WTC11 (cell line): ENCODE results near the gene MX2. TPM values are rescaled to one million over a fixed set of nuclear protein-coding genes. Genes with fewer than 3 reads are reported as not detected.
"Not testable (repeated sequence)": the region's sequence is repeated elsewhere in the genome, so short reads cannot be mapped to it uniquely, and the experiment has no call there.

Experiments
- ATAC-seq: fragments of 200-7000 bp; cut with Tn5 transposase; 2 replicates; pipeline ENCODE4 v1.10.0; 2021; ENCODE audit warnings: mild to moderate bottlenecking, moderate library complexity
- CTCF ChIA-PET: fragments of 300-600 bp; sonication (Branson Sonifier 250); formaldehyde crosslinking; loops from one replicate; lab custom pipeline; 2021; ENCODE audit warnings: antibody characterized with exemption; lab: Charles Lee
- POLR2A ChIA-PET: fragments of 350-600 bp; sonication (Branson Sonifier 250); formaldehyde crosslinking; loops from one replicate; lab custom pipeline; 2021; ENCODE audit warnings: antibody characterized with exemption; lab: Charles Lee
- DNase-seq: peaks from one replicate; pipeline ENCODE4 v3.0.0; 2021; ENCODE audit warnings: low spot score
- H3K27ac Mint-ChIP-seq: 2 replicates; pipeline ENCODE4 v1.8.0; 2021; ENCODE audit warnings: mixed read lengths
- H3K27me3 Mint-ChIP-seq: 2 replicates; pipeline ENCODE4 v1.8.0; 2021; ENCODE audit warnings: low read depth, mild to moderate bottlenecking, moderate library complexity, mixed read lengths
- H3K36me3 Mint-ChIP-seq: 2 replicates; pipeline ENCODE4 v1.8.0; 2021; ENCODE audit warnings: mixed read lengths
- H3K4me1 Mint-ChIP-seq: 2 replicates; pipeline ENCODE4 v1.8.0; 2022; ENCODE audit warnings: mixed read lengths
- H3K4me3 Mint-ChIP-seq: 2 replicates; pipeline ENCODE4 v1.8.0; 2021; ENCODE audit warnings: mild to moderate bottlenecking, moderate library complexity, mixed read lengths
- H3K9me3 Mint-ChIP-seq: 2 replicates; pipeline ENCODE4 v1.8.0; 2021; ENCODE audit warnings: mixed read lengths
- CBFB ChIP-seq: sonication (generic); formaldehyde crosslinking; IDR thresholded peaks from 2 replicates; pipeline ENCODE4 v1.8.1; 2022; ENCODE audit warnings: mild to moderate bottlenecking, low read depth, missing genetic modification reagents
- CREM ChIP-seq: sonication (generic); formaldehyde crosslinking; IDR thresholded peaks from 2 replicates; pipeline ENCODE4 v1.8.1; 2022; ENCODE audit warnings: mild to moderate bottlenecking, missing genetic modification reagents, moderate library complexity
- E2F1 ChIP-seq: sonication (generic); formaldehyde crosslinking; IDR thresholded peaks from 2 replicates; pipeline ENCODE4 v1.8.0; 2022; ENCODE audit warnings: mild to moderate bottlenecking, missing genetic modification reagents
- E2F5 ChIP-seq: sonication (generic); formaldehyde crosslinking; IDR thresholded peaks from 2 replicates; pipeline ENCODE4 v1.8.1; 2022; ENCODE audit warnings: mild to moderate bottlenecking, moderate library complexity, missing genetic modification reagents
- ESRRA ChIP-seq: sonication (generic); formaldehyde crosslinking; IDR thresholded peaks from 2 replicates; pipeline ENCODE4 v1.8.1; 2022; ENCODE audit warnings: mild to moderate bottlenecking, missing genetic modification reagents, borderline replicate concordance
- FOXJ3 ChIP-seq: sonication (generic); formaldehyde crosslinking; IDR thresholded peaks from 2 replicates; pipeline ENCODE4 v1.9.0; 2021; ENCODE audit warnings: missing genetic modification reagents, mild to moderate bottlenecking, borderline replicate concordance
- GRHL2 ChIP-seq: fragments of 250-450 bp; sonication (Bioruptor Pico); IDR thresholded peaks from 2 replicates; pipeline ENCODE4 v1.8.0; 2022; ENCODE audit warnings: mild to moderate bottlenecking, moderate library complexity; ENCODE audit not compliant: insufficient replicate concordance, severe bottlenecking
- NR1H2 ChIP-seq: sonication (generic); formaldehyde crosslinking; IDR thresholded peaks from 2 replicates; pipeline ENCODE4 v1.9.0; 2021; ENCODE audit warnings: mild to moderate bottlenecking, moderate library complexity, missing genetic modification reagents
- NR2C2 ChIP-seq: sonication (generic); formaldehyde crosslinking; IDR thresholded peaks from 2 replicates; pipeline ENCODE4 v1.8.0; 2022; ENCODE audit warnings: mild to moderate bottlenecking, missing genetic modification reagents
- OVOL2 ChIP-seq: fragments of 250-450 bp; sonication (Bioruptor Pico); IDR thresholded peaks from 2 replicates; pipeline ENCODE4 v1.9.0; 2021; ENCODE audit warnings: mild to moderate bottlenecking, borderline replicate concordance
- SMAD4 ChIP-seq: sonication (generic); formaldehyde crosslinking; IDR thresholded peaks from 2 replicates; pipeline ENCODE4 v1.8.0; 2022; ENCODE audit warnings: mild to moderate bottlenecking, missing genetic modification reagents
- ZNF219 ChIP-seq: sonication (generic); formaldehyde crosslinking; IDR thresholded peaks from 2 replicates; pipeline ENCODE4 v1.8.0; 2023; ENCODE audit warnings: missing genetic modification reagents, mild to moderate bottlenecking, borderline replicate concordance
- ZNF263 ChIP-seq: sonication (generic); formaldehyde crosslinking; IDR thresholded peaks from 2 replicates; pipeline ENCODE4 v1.8.1; 2022; ENCODE audit warnings: low read depth, mild to moderate bottlenecking, moderate library complexity, missing genetic modification reagents
- ZNF425 ChIP-seq: fragments of 250-450 bp; sonication (Bioruptor Pico); conservative IDR thresholded peaks from 2 replicates; pipeline ENCODE4 v1.9.0; 2021; ENCODE audit warnings: mild to moderate bottlenecking
- ZNF671 ChIP-seq: fragments of 250-450 bp; sonication (Bioruptor Pico); IDR thresholded peaks from 2 replicates; pipeline ENCODE4 v1.8.0; 2021; ENCODE audit warnings: mild to moderate bottlenecking
- total RNA-seq: library from RNA; stranded (reverse); gene quantifications from 3 replicates; pipeline ENCODE4 v1.2.3, GENCODE V29; 2021
- TF ChIP-seq, protein P1 (sequence below): fragments of 200-600 bp; IDR thresholded peaks from 2 replicates; pipeline ENCODE4 v1.8.0; 2022; ENCODE audit warnings: antibody characterized with exemption
- TF ChIP-seq, protein P2 (sequence below): fragments of 250-450 bp; sonication (Bioruptor Pico); IDR thresholded peaks from 2 replicates; pipeline ENCODE4 v2.1.2; 2022; ENCODE audit warnings: mild to moderate bottlenecking, moderate library complexity
- TF ChIP-seq, protein P3 (sequence below): fragments of 250-450 bp; sonication (Bioruptor Pico); IDR thresholded peaks from 2 replicates; pipeline ENCODE4 v1.9.0; 2021; ENCODE audit warnings: moderate library complexity, mild to moderate bottlenecking, inconsistent platforms, borderline replicate concordance

The MX2 gene
- total RNA-seq, 1 experiment from 2014 or later, result 2.6 TPM

DNA sequence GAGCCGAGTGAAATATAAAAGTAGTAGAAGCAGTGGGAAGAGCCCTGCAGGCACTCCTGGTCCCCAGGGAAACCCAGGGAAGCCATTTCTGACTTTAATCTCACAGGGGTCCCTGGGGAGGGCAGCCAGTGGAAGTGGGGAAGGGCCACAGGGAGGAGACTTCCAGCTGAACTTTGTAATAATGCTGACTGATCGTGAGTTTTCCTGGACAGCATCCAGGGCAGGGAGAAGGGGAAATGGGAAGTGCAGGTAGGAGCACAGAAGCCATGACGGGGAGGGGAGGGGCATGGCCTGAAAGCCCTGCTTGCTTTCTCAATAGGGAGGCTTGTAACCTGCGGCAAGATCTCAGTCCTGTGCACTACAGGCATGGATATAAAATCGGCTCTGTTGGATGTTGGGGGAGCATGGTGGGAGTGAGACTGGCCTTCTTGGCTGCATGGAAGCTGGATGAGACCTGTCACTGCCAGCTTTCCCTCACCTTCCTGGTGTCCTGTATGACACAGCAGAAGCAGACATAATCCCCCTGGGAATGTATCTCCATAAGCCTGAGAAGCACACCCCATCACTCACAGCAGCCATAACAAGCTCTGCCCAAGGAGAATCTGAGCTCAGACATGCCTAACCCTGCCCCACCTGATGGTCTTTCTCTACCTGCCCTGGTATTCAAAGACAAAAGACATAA is 49.1 kb downstream of the MX2 start:
- Mint-ChIP-seq H3K4me1 (no peaks in the 10 kb centered on the region), H3K27ac (no peak overlapping the region), H3K9me3 (peaks cover 35% of the 10 kb centered on the region), H3K4me3 (no peak overlapping the region), H3K27me3 (no peaks in the 10 kb centered on the region), H3K36me3 (peaks cover 16% of the 10 kb centered on the region)
- no peak for TF ChIP-seq E2F5 (CRISPR knock-in tag)
- TF ChIP-seq OVOL2 (CRISPR knock-in tag), result no peak
- TF ChIP-seq, protein P1, sequence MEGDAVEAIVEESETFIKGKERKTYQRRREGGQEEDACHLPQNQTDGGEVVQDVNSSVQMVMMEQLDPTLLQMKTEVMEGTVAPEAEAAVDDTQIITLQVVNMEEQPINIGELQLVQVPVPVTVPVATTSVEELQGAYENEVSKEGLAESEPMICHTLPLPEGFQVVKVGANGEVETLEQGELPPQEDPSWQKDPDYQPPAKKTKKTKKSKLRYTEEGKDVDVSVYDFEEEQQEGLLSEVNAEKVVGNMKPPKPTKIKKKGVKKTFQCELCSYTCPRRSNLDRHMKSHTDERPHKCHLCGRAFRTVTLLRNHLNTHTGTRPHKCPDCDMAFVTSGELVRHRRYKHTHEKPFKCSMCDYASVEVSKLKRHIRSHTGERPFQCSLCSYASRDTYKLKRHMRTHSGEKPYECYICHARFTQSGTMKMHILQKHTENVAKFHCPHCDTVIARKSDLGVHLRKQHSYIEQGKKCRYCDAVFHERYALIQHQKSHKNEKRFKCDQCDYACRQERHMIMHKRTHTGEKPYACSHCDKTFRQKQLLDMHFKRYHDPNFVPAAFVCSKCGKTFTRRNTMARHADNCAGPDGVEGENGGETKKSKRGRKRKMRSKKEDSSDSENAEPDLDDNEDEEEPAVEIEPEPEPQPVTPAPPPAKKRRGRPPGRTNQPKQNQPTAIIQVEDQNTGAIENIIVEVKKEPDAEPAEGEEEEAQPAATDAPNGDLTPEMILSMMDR, result no peak
- TF ChIP-seq FOXJ3, result no peak
- TF ChIP-seq SMAD4, result no peak
- TF ChIP-seq, protein P2, sequence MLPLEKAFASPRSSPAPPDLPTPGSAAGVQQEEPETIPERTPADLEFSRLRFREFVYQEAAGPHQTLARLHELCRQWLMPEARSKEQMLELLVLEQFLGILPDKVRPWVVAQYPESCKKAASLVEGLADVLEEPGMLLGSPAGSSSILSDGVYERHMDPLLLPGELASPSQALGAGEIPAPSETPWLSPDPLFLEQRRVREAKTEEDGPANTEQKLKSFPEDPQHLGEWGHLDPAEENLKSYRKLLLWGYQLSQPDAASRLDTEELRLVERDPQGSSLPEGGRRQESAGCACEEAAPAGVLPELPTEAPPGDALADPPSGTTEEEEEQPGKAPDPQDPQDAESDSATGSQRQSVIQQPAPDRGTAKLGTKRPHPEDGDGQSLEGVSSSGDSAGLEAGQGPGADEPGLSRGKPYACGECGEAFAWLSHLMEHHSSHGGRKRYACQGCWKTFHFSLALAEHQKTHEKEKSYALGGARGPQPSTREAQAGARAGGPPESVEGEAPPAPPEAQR, result no peak
- TF ChIP-seq CBFB (CRISPR knock-in tag), result no peak
- TF ChIP-seq ZNF425 (CRISPR knock-in tag), result no peak
- no peak for TF ChIP-seq ESRRA (CRISPR knock-in tag)
- TF ChIP-seq NR1H2, result no peak
- TF ChIP-seq NR2C2 (CRISPR knock-in tag), result no peak
- TF ChIP-seq CREM (CRISPR knock-in tag), result no peak
- no peak for TF ChIP-seq ZNF219 (CRISPR knock-in tag)
- no peak for TF ChIP-seq ZNF671
- TF ChIP-seq, protein P3, sequence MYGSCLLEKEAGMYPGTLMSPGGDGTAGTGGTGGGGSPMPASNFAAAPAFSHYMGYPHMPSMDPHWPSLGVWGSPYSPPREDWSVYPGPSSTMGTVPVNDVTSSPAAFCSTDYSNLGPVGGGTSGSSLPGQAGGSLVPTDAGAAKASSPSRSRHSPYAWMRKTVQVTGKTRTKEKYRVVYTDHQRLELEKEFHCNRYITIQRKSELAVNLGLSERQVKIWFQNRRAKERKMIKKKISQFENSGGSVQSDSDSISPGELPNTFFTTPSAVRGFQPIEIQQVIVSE, result no peak
- TF ChIP-seq ZNF263, result no peak
- ATAC-seq, result no peak
- no peak for DNase-seq
- ChIA-PET POLR2A (no interaction called here), CTCF (interaction anchor here (0.6 to 3.0 kb wide), 22 partner anchors 9 to 355 kb away, joined by 3 to 28 read pairs (median 4); partner anchors contain the start of gene MX1)

DNA sequence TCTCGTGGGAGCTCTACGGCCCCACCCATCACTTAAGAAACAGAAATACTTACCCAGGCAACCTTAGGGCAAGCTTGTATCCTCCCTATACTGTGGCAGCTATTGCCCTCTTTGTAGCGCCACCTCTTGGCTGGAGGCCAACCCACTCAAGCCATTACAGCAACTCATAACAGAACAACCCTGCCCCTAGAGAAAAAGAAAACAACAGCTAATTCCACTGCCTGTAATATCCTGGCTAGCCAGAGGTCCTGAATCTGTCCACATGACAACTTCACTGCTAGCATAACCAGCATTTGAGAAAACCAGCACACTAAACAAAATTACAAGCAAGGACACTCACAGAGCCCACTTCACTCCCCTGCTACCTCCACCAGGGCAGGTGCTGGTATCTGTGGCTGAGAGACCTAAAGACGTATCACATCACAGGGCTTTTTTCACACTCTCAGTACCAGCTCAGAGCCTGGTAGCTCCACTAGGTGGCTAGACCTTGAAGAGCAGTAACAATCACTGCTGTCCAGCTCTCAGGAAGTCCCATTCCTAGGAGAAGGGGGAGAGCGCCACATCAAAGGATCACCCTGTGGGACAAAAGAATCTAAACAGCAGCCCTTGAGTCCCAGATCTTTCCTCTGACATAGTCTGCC is 49.7 kb downstream of the MX2 start:
- peaks cover 16% of the 10 kb centered on the region for H3K36me3 Mint-ChIP-seq
- peak; percentile 79 for ATAC-seq
- no peak overlapping the region for H3K4me3 Mint-ChIP-seq
- no peaks in the 10 kb centered on the region for H3K27me3 Mint-ChIP-seq
- peaks cover 35% of the 10 kb centered on the region for H3K9me3 Mint-ChIP-seq
- H3K4me1 Mint-ChIP-seq, result no peaks in the 10 kb centered on the region
- CTCF ChIA-PET, result interaction anchor here (0.6 to 3.0 kb wide), 24 partner anchors 10 to 354 kb away, joined by 3 to 28 read pairs (median 4); partner anchors contain the start of gene MX1
- POLR2A ChIA-PET, result no interaction called here
- H3K27ac Mint-ChIP-seq, result no peak overlapping the region
- no peak for DNase-seq
- TF ChIP-seq ZNF671, result no peak
- TF ChIP-seq E2F1, result no peak
- no peak for TF ChIP-seq GRHL2 (CRISPR knock-in tag)
- TF ChIP-seq FOXJ3, result no peak
- TF ChIP-seq, all 79 proteins: peak for 0

DNA sequence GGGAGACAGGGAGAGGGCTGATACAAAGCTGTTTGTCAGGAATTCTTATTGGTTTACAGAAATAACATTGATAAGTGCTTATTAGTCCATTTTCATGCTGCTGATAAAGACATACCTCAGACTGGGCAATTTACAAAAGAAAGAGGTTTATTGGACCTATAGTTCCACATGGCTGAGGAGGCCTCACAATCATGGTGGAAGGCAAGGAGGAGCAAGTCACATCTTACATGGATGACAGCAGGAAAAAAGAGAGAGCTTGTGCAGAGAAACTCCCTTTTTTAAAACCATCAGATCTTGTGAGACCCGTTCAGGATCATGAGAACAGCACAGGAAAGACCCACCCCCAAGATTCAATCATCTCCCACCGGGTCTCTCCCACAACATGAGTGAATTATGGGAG is 55.7 kb downstream of the MX2 start:
- H3K27ac Mint-ChIP-seq, DNase-seq, ATAC-seq, H3K36me3 Mint-ChIP-seq, POLR2A ChIA-PET, H3K4me3 Mint-ChIP-seq: not testable (repeated sequence)
- H3K9me3 Mint-ChIP-seq, result peaks cover 24% of the 10 kb centered on the region
- peaks cover 15% of the 10 kb centered on the region for H3K27me3 Mint-ChIP-seq
- CTCF ChIA-PET, result interaction anchor here (0.6 to 1.1 kb wide), 3 partner anchors 48 to 153 kb away, joined by 3 to 8 read pairs (median 4); no protein-coding TSS in a partner anchor
- peaks cover 26% of the 10 kb centered on the region for H3K4me1 Mint-ChIP-seq
